ENCODE measurements around the gene CTRB1. TPM values are rescaled to one million over a fixed set of nuclear protein-coding genes. Genes with fewer than 3 reads are reported as not detected.

The CTRB1 gene
- total and polyA plus RNA-seq, 2 experiments from 2014 or later, result not detected

- in situ Hi-C loops (cut with MboI), result no loop called here
- Histone ChIP-seq H3K9ac (no peak overlapping the region), H3K79me2 (ENCODE audit: insufficient read depth) (no peaks in the 10 kb centered on the region), H3K4me2 (ENCODE audit: unreplicated experiment) (no peak overlapping the region), H4K20me1 (ENCODE audit: insufficient read depth) (no peaks in the 10 kb centered on the region), H3K27ac (no peak overlapping the region), H3K9me3 (ENCODE audit: low read depth) (no peaks in the 10 kb centered on the region), H3F3A (ENCODE audit: insufficient read depth) (no peaks in the 10 kb centered on the region), H3K4me1 (ENCODE audit: insufficient read depth) (no peaks in the 10 kb centered on the region), H3K4me3 (no peak overlapping the region), H3K27me3 (replicated peaks; ENCODE audit: insufficient read depth) (no peaks in the 10 kb centered on the region), H2AFZ (no peak overlapping the region), H3K9me2 (ENCODE audit: insufficient read depth) (no peaks in the 10 kb centered on the region), H3K36me3 (ENCODE audit: low read depth) (no peaks in the 10 kb centered on the region)
- DNase-seq, result no peak
- TF ChIP-seq EZH2phosphoT487 (IDR thresholded peaks at IDR 0.05; ENCODE audit: insufficient read depth, low read depth) (no peak), EZH2 (IDR thresholded peaks at IDR 0.05; ENCODE audit: insufficient read depth, poor library complexity, severe bottlenecking) (no peak)
- WGBS, 2 experiments (ENCODE audit: low coverage in 1 of 2, low lambda C conversion rate in 2 of 2, missing lambda C conversion rate in 2 of 2), result 51 to 53% methylated on average over 8 of the region's 8 CpGs
Measured at GRCh38 chr16:75189638-75190245, 29.0 kb upstream of the CTRB1 start.

GRCh38 chr16:75192606-75193264 is 26.1 kb upstream of the CTRB1 start:
- Histone ChIP-seq H2AFZ (no peak overlapping the region), H4K20me1 (ENCODE audit: insufficient read depth) (no peaks in the 10 kb centered on the region), H3K4me1 (ENCODE audit: insufficient read depth) (no peaks in the 10 kb centered on the region), H3K27ac (no peak overlapping the region), H3K4me3 (no peak overlapping the region), H3K9me2 (ENCODE audit: insufficient read depth) (no peaks in the 10 kb centered on the region), H3K36me3 (ENCODE audit: low read depth) (no peaks in the 10 kb centered on the region), H3F3A (ENCODE audit: insufficient read depth) (no peaks in the 10 kb centered on the region), H3K9me3 (ENCODE audit: low read depth) (no peaks in the 10 kb centered on the region), H3K4me2 (ENCODE audit: unreplicated experiment) (no peak overlapping the region), H3K9ac (no peak overlapping the region), H3K79me2 (ENCODE audit: insufficient read depth) (no peaks in the 10 kb centered on the region), H3K27me3 (replicated peaks; ENCODE audit: insufficient read depth) (peaks cover 6% of the 10 kb centered on the region; the same call in 1 of the 2 replicates)
- no peak for DNase-seq
- WGBS, 2 experiments (ENCODE audit: low coverage in 1 of 2, low lambda C conversion rate in 2 of 2, missing lambda C conversion rate in 2 of 2), result 82 to 84% methylated on average over 21 of the region's 21 CpGs
- TF ChIP-seq EZH2phosphoT487 (IDR thresholded peaks at IDR 0.05; ENCODE audit: insufficient read depth, low read depth) (no peak), EZH2 (IDR thresholded peaks at IDR 0.05; ENCODE audit: insufficient read depth, poor library complexity, severe bottlenecking) (no peak)
- in situ Hi-C loops (cut with MboI), result no loop called here

GRCh38 chr16:75193265-75193650 is 25.5 kb upstream of the CTRB1 start:
- DNase-seq, result no peak
- Histone ChIP-seq H3K79me2 (ENCODE audit: insufficient read depth) (no peaks in the 10 kb centered on the region), H3K9me2 (ENCODE audit: insufficient read depth) (no peaks in the 10 kb centered on the region), H3K4me1 (ENCODE audit: insufficient read depth) (no peaks in the 10 kb centered on the region), H3K4me3 (no peak overlapping the region), H3F3A (ENCODE audit: insufficient read depth) (no peaks in the 10 kb centered on the region), H3K27me3 (replicated peaks; ENCODE audit: insufficient read depth) (peaks cover 8% of the 10 kb centered on the region; the same call in 1 of the 2 replicates), H4K20me1 (ENCODE audit: insufficient read depth) (no peaks in the 10 kb centered on the region), H3K9ac (no peak overlapping the region), H3K27ac (no peak overlapping the region), H3K36me3 (ENCODE audit: low read depth) (no peaks in the 10 kb centered on the region), H3K9me3 (ENCODE audit: low read depth) (no peaks in the 10 kb centered on the region), H2AFZ (no peak overlapping the region), H3K4me2 (ENCODE audit: unreplicated experiment) (no peak overlapping the region)
- 80 to 84% methylated on average over 4 of the region's 4 CpGs for WGBS, 2 experiments (ENCODE audit: low coverage in 1 of 2, low lambda C conversion rate in 2 of 2, missing lambda C conversion rate in 2 of 2)
- in situ Hi-C loops (cut with MboI), result no loop called here
- TF ChIP-seq EZH2 (IDR thresholded peaks at IDR 0.05; ENCODE audit: insufficient read depth, poor library complexity, severe bottlenecking) (no peak), EZH2phosphoT487 (IDR thresholded peaks at IDR 0.05; ENCODE audit: insufficient read depth, low read depth) (no peak)

GRCh38 chr16:75193730-75194444 is 24.9 kb upstream of the CTRB1 start:
- in situ Hi-C loops (cut with MboI), result no loop called here
- no peak overlapping the region for H2AFZ ChIP-seq
- peaks cover 8% of the 10 kb centered on the region; the same call in 1 of the 2 replicates for H3K27me3 ChIP-seq (replicated peaks; ENCODE audit: insufficient read depth)
- no peaks in the 10 kb centered on the region for H3F3A ChIP-seq (ENCODE audit: insufficient read depth)
- H3K36me3 ChIP-seq (ENCODE audit: low read depth), result no peaks in the 10 kb centered on the region
- no peak for TF ChIP-seq EZH2phosphoT487 (IDR thresholded peaks at IDR 0.05; ENCODE audit: insufficient read depth, low read depth)
- TF ChIP-seq EZH2 (IDR thresholded peaks at IDR 0.05; ENCODE audit: insufficient read depth, poor library complexity, severe bottlenecking), result no peak
- 67 to 70% methylated on average over 10 of the region's 10 CpGs for WGBS, 2 experiments (ENCODE audit: low coverage in 1 of 2, low lambda C conversion rate in 2 of 2, missing lambda C conversion rate in 2 of 2)
- no peak overlapping the region for H3K27ac ChIP-seq
- H3K9ac ChIP-seq, result no peak overlapping the region
- H3K4me1 ChIP-seq (ENCODE audit: insufficient read depth), result no peaks in the 10 kb centered on the region
- H3K4me2 ChIP-seq (ENCODE audit: unreplicated experiment), result no peak overlapping the region
- no peak for DNase-seq
- no peaks in the 10 kb centered on the region for H3K79me2 ChIP-seq (ENCODE audit: insufficient read depth)
- H4K20me1 ChIP-seq (ENCODE audit: insufficient read depth), result no peaks in the 10 kb centered on the region
- no peaks in the 10 kb centered on the region for H3K9me3 ChIP-seq (ENCODE audit: low read depth)
- H3K9me2 ChIP-seq (ENCODE audit: insufficient read depth), result no peaks in the 10 kb centered on the region
- no peak overlapping the region for H3K4me3 ChIP-seq

All from GM23248 (cell line).